SU-DHL-6 (cell line): ENCODE results near the gene ZBTB7B.

Source experiments
- CTCF ChIP-seq: fragments of 200-600 bp; sonication (generic); IDR thresholded peaks from one replicate; pipeline ENCODE4 v1.5.1; 2017; ENCODE audit warnings: antibody characterized with exemption, mild to moderate bottlenecking, low read length, moderate library complexity; ENCODE audit not compliant: insufficient read depth, poor library complexity, severe bottlenecking
- EZH2phosphoT487 ChIP-seq: fragments of 200-600 bp; sonication (generic), shearing (Covaris generic); conservative IDR thresholded peaks from 2 replicates; pipeline ENCODE4 v1.6.1; 2018; ENCODE audit warnings: mild to moderate bottlenecking, antibody characterized with exemption, low read length, moderate library complexity, mixed read lengths

- TF ChIP-seq CTCF (no peak), EZH2phosphoT487 (no peak)
Observed at GRCh38 chr1:155017946-155018316, 15.3 kb downstream of the ZBTB7B start.
